ENCODE measurements around the gene OR1A2.
"Not testable (repeated sequence)": the region's sequence is repeated elsewhere in the genome, so short reads cannot be mapped to it uniquely, and the experiment has no call there.

OR1A2 gene

GRCh38 chr17:3232300-3232699, 35.0 kb downstream of the OR1A2 start:
- H3K9ac ChIP-seq (ENCODE audit: low read length); H3K4me3 ChIP-seq (ENCODE audit: low read length); H3K36me3 ChIP-seq (ENCODE audit: control insufficient read depth, low read depth, low read length); H3K27me3 ChIP-seq (ENCODE audit: control insufficient read depth, insufficient read depth, low read length); H3K9me3 ChIP-seq (ENCODE audit: control insufficient read depth, low read depth, low read length); H3K27ac ChIP-seq (ENCODE audit: low read length); H3K4me1 ChIP-seq (ENCODE audit: control insufficient read depth, low read depth, low read length): not testable (repeated sequence)

- not testable (repeated sequence) for H3K9ac ChIP-seq (ENCODE audit: low read length); H3K4me1 ChIP-seq (ENCODE audit: control insufficient read depth, low read depth, low read length); H3K27ac ChIP-seq (ENCODE audit: low read length); H3K27me3 ChIP-seq (ENCODE audit: control insufficient read depth, insufficient read depth, low read length); H3K9me3 ChIP-seq (ENCODE audit: control insufficient read depth, low read depth, low read length); H3K36me3 ChIP-seq (ENCODE audit: control insufficient read depth, low read depth, low read length); H3K4me3 ChIP-seq (ENCODE audit: low read length)
Observed at GRCh38 chr17:3238685-3239084, 41.4 kb downstream of the OR1A2 start.

- H3K9me3 ChIP-seq (ENCODE audit: control insufficient read depth, low read depth, low read length); H3K27ac ChIP-seq (ENCODE audit: low read length); H3K9ac ChIP-seq (ENCODE audit: low read length); H3K4me3 ChIP-seq (ENCODE audit: low read length); H3K4me1 ChIP-seq (ENCODE audit: control insufficient read depth, low read depth, low read length); H3K27me3 ChIP-seq (ENCODE audit: control insufficient read depth, insufficient read depth, low read length); H3K36me3 ChIP-seq (ENCODE audit: control insufficient read depth, low read depth, low read length): not testable (repeated sequence)
Observed at GRCh38 chr17:3241044-3241443, 43.7 kb downstream of the OR1A2 start.

- not testable (repeated sequence) for H3K9ac ChIP-seq (ENCODE audit: low read length); H3K4me3 ChIP-seq (ENCODE audit: low read length); H3K4me1 ChIP-seq (ENCODE audit: control insufficient read depth, low read depth, low read length); H3K9me3 ChIP-seq (ENCODE audit: control insufficient read depth, low read depth, low read length); H3K27me3 ChIP-seq (ENCODE audit: control insufficient read depth, insufficient read depth, low read length); H3K36me3 ChIP-seq (ENCODE audit: control insufficient read depth, low read depth, low read length); H3K27ac ChIP-seq (ENCODE audit: low read length)
Observed at GRCh38 chr17:3244841-3245240, 47.5 kb downstream of the OR1A2 start.

Data from iPS-18a (cell line).